Prostate gland (tissue), 2 donors: ENCODE data around the gene MOB4. TPM values are rescaled to one million over a fixed set of nuclear protein-coding genes. Genes with fewer than 3 reads are reported as not detected.
"Not testable (repeated sequence)": the region's sequence is repeated elsewhere in the genome, so short reads cannot be mapped to it uniquely, and the experiment has no call there.

Experiments used
- DNase-seq: peaks from one replicate; pipeline ENCODE4 v3.0.0-alpha.2; 2019; ENCODE audit warnings: low spot score
- H3K27ac ChIP-seq, 2 donors: fragments of 200-600 bp; sonication (generic); 2 replicates each; pipeline ENCODE4 v1.5.1; 2017 to 2019
- H3K27me3 ChIP-seq: fragments of 200-600 bp; sonication (generic); replicated peaks from 2 replicates; pipeline ENCODE4 v1.5.1; 2019; ENCODE audit not compliant: insufficient read depth
- H3K36me3 ChIP-seq, 2 donors: fragments of 200-600 bp; sonication (generic); 1 replicate in 1 of 2; 2 replicates in 1 of 2; pipeline versions ENCODE4 v1.5.1 to v1.8.1; 2017 to 2019
- H3K4me1 ChIP-seq: fragments of 200-600 bp; sonication (generic); replicated peaks from 2 replicates; pipeline ENCODE4 v1.5.1; 2019
- H3K4me3 ChIP-seq, 2 donors: fragments of 200-600 bp; sonication (generic); 2 replicates each; pipeline ENCODE4 v1.5.1; 2017 to 2019
- H3K9me3 ChIP-seq: fragments of 200-600 bp; sonication (generic); 2 replicates; pipeline ENCODE4 v1.5.1; 2017
- CTCF ChIP-seq, 4 experiments: fragments of 200-600 bp in 2 of 4; fragments of 450-650 bp in 2 of 4; sonication (generic) in 2 of 4; IDR thresholded peaks; 1 replicate in 3 of 4; 2 replicates in 1 of 4; pipeline ENCODE4 v1.5.1; 2016 to 2019; ENCODE audit warnings: antibody characterized with exemption in 4 of 4, mild to moderate bottlenecking in 2 of 4, moderate library complexity in 2 of 4
- POLR2A ChIP-seq: fragments of 450-650 bp; IDR thresholded peaks from one replicate; pipeline ENCODE4 v1.6.1; 2016; ENCODE audit warnings: antibody characterized with exemption, mild to moderate bottlenecking
- POLR2AphosphoS5 ChIP-seq: sonication (generic); formaldehyde crosslinking; IDR thresholded peaks from one replicate; pipeline ENCODE4 v1.6.1; 2017; ENCODE audit warnings: antibody characterized with exemption
- WGBS: methylation state at CpG from one replicate; pipeline ENCODE4 v1.1.5; 2018; 5-methylcytosine and 5-hydroxymethylcytosine counted together
- intact Hi-C: fragments of 100-400 bp; cut with DNase I; formaldehyde crosslinking; loops from one replicate; pipeline ENCODE4 v1.14.2; 2022
- total RNA-seq, 2 donors: library from RNA; depleted of rRNA; stranded (reverse); fragments of >200 nt; gene quantifications; one replicate each; pipeline ENCODE4 v1.1.0, GENCODE V29; 2016

The MOB4 gene
- total RNA-seq, 2 donors from 2014 or later, result 13.7 to 23.4 TPM

- TF ChIP-seq POLR2AphosphoS5 (no peak), POLR2A (no peak), CTCF (IDR thresholded peaks at IDR 0.05) (no peak)
- no peak for DNase-seq
- WGBS, result 57% methylated on average over 2 of the region's 2 CpGs
- no peaks in the 10 kb centered on the region for H3K27me3 ChIP-seq
- no peaks in the 10 kb centered on the region for H3K9me3 ChIP-seq
- H3K36me3 ChIP-seq, result no peaks in the 10 kb centered on the region
- intact Hi-C loops, result no loop called here
- H3K4me1 ChIP-seq, result no peaks in the 10 kb centered on the region
- H3K27ac ChIP-seq, result no peak overlapping the region
- H3K4me3 ChIP-seq, result no peak overlapping the region
Measured at GRCh38 chr2:197538412-197538811, 22.5 kb downstream of the MOB4 start.

GRCh38 chr2:197539734-197540133 lies 23.9 kb downstream of the MOB4 start:
- Histone ChIP-seq H3K9me3 (no peaks in the 10 kb centered on the region), H3K4me1 (no peaks in the 10 kb centered on the region), H3K4me3 (no peak overlapping the region), H3K36me3 (no peaks in the 10 kb centered on the region), H3K27me3 (no peaks in the 10 kb centered on the region), H3K27ac (no peak overlapping the region)
- intact Hi-C loops, result no loop called here
- no peak for DNase-seq
- TF ChIP-seq POLR2AphosphoS5 (no peak), POLR2A (no peak), CTCF (IDR thresholded peaks at IDR 0.05) (no peak)
- WGBS, result 75% methylated on average over 1 of the region's 1 CpG

- H3K4me3 ChIP-seq, result no peak overlapping the region
- intact Hi-C loops, result no loop called here
- no peaks in the 10 kb centered on the region for H3K27me3 ChIP-seq
- H3K9me3 ChIP-seq, result no peaks in the 10 kb centered on the region
- H3K27ac ChIP-seq, result no peak overlapping the region
- no peak for TF ChIP-seq POLR2AphosphoS5
- TF ChIP-seq CTCF (IDR thresholded peaks at IDR 0.05), result no peak
- no peak for TF ChIP-seq POLR2A
- no peaks in the 10 kb centered on the region for H3K4me1 ChIP-seq
- WGBS, result 88% methylated on average over 3 of the region's 3 CpGs
- no peak for DNase-seq
- H3K36me3 ChIP-seq, result no peaks in the 10 kb centered on the region
Measured at GRCh38 chr2:197543206-197543605, 27.3 kb downstream of the MOB4 start.

- Histone ChIP-seq H3K4me1 (no peaks in the 10 kb centered on the region), H3K9me3 (no peaks in the 10 kb centered on the region), H3K27me3 (no peaks in the 10 kb centered on the region), H3K27ac (no peak overlapping the region), H3K36me3 (no peaks in the 10 kb centered on the region), H3K4me3 (no peak overlapping the region)
- no peak for DNase-seq
- no peak for TF ChIP-seq CTCF (IDR thresholded peaks at IDR 0.05)
- no peak for TF ChIP-seq POLR2A
- no peak for TF ChIP-seq POLR2AphosphoS5
- 85% methylated on average over 5 of the region's 5 CpGs for WGBS
- intact Hi-C loops, result no loop called here
Measured at GRCh38 chr2:197547163-197547900, 31.5 kb downstream of the MOB4 start.

GRCh38 chr2:197548582-197548981 lies 32.7 kb downstream of the MOB4 start:
- H3K9me3 ChIP-seq, result no peaks in the 10 kb centered on the region
- H3K36me3 ChIP-seq, result no peaks in the 10 kb centered on the region
- H3K27ac ChIP-seq, result no peak overlapping the region
- no peak for TF ChIP-seq POLR2A
- TF ChIP-seq POLR2AphosphoS5, result no peak
- no peaks in the 10 kb centered on the region for H3K27me3 ChIP-seq
- no peak for DNase-seq
- WGBS, result 94% methylated on average over 5 of the region's 5 CpGs
- intact Hi-C loops, result no loop called here
- H3K4me1 ChIP-seq, result no peaks in the 10 kb centered on the region
- H3K4me3 ChIP-seq, result no peak overlapping the region

- intact Hi-C loops, result not testable (repeated sequence)
Measured at GRCh38 chr2:197551260-197551659, 35.4 kb downstream of the MOB4 start.

More at GRCh38 chr2:197551260-197551659, 35.4 kb downstream of the MOB4 start:
- H3K27me3 ChIP-seq, H3K4me3 ChIP-seq, H3K9me3 ChIP-seq, H3K4me1 ChIP-seq, DNase-seq, H3K36me3 ChIP-seq, H3K27ac ChIP-seq: not testable (repeated sequence)
- 78% methylated on average over 2 of the region's 2 CpGs for WGBS
